H1 (cell line): ENCODE results near the gene MMP24. TPM values are rescaled to one million over a fixed set of nuclear protein-coding genes. Genes with fewer than 3 reads are reported as not detected.

Experiments used
- MAFK ChIP-seq: IDR thresholded peaks from 2 replicates; pipeline ENCODE4 v1.6.1; 2012; ENCODE audit warnings: low read depth, mild to moderate bottlenecking, improper control_type of control experiment, low read length
- polyA plus RNA-seq, 7 experiments: library from polyadenylated mRNA; depleted of rRNA in 3 of 7; stranded (reverse) in 5 of 7; unstranded in 2 of 7; fragments of >200 nt in 5 of 7; fragments of 200-250 nt in 2 of 7; gene quantifications; 1 replicate in 5 of 7; 2 replicates in 1 of 7; 4 replicates in 1 of 7; pipeline versions ENCODE4 v1.2.1 to v1.2.3, GENCODE V29; 2011 to 2013; ENCODE audit warnings: missing spikeins in 2 of 7, mixed read lengths in 2 of 7
- total RNA-seq: library from RNA; stranded (reverse); fragmentation: NEBNext Ultra II Directional; extraction: Animal tissue kit (Norgen Biotek cat#: 25700); gene quantifications from 2 replicates; pipeline ENCODE4 v1.2.1, GENCODE V29; 2021
- TF ChIP-seq, protein P1 (sequence below): fragments of 300-600 bp; sonication (generic); IDR thresholded peaks from 2 replicates; pipeline ENCODE4 v1.7.1; 2012; ENCODE audit warnings: low read length, moderate library complexity, mild to moderate bottlenecking, inconsistent platforms; ENCODE audit not compliant: insufficient replicate concordance

MMP24 gene
- total and polyA plus RNA-seq, 2 of the 8 experiments (the other 6 are each of a cell fraction or from before 2014, with no cell fraction given): 18.8 to 21.4 TPM

DNA sequence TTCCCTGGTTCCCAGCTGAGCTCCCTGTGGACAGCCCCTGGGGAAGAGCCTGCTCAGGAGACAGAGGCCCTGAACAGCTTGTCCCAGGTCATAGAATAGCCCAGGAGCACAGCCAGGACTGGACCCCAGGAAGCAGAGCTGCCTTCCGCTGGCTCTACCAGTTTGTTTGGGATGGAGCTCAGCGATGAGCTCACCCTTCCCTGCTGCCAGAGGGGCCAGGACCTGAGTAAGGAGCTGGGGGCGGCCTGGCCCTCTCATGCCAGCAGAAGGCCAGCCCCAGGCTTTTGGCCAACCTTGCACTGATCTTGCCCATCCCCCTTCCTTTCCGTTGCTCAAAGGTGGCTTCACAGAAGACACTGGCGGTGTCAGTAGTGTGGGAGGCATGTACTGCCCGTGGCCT, 33.9 kb downstream of the MMP24 start (continued):
- TF ChIP-seq, protein P1, sequence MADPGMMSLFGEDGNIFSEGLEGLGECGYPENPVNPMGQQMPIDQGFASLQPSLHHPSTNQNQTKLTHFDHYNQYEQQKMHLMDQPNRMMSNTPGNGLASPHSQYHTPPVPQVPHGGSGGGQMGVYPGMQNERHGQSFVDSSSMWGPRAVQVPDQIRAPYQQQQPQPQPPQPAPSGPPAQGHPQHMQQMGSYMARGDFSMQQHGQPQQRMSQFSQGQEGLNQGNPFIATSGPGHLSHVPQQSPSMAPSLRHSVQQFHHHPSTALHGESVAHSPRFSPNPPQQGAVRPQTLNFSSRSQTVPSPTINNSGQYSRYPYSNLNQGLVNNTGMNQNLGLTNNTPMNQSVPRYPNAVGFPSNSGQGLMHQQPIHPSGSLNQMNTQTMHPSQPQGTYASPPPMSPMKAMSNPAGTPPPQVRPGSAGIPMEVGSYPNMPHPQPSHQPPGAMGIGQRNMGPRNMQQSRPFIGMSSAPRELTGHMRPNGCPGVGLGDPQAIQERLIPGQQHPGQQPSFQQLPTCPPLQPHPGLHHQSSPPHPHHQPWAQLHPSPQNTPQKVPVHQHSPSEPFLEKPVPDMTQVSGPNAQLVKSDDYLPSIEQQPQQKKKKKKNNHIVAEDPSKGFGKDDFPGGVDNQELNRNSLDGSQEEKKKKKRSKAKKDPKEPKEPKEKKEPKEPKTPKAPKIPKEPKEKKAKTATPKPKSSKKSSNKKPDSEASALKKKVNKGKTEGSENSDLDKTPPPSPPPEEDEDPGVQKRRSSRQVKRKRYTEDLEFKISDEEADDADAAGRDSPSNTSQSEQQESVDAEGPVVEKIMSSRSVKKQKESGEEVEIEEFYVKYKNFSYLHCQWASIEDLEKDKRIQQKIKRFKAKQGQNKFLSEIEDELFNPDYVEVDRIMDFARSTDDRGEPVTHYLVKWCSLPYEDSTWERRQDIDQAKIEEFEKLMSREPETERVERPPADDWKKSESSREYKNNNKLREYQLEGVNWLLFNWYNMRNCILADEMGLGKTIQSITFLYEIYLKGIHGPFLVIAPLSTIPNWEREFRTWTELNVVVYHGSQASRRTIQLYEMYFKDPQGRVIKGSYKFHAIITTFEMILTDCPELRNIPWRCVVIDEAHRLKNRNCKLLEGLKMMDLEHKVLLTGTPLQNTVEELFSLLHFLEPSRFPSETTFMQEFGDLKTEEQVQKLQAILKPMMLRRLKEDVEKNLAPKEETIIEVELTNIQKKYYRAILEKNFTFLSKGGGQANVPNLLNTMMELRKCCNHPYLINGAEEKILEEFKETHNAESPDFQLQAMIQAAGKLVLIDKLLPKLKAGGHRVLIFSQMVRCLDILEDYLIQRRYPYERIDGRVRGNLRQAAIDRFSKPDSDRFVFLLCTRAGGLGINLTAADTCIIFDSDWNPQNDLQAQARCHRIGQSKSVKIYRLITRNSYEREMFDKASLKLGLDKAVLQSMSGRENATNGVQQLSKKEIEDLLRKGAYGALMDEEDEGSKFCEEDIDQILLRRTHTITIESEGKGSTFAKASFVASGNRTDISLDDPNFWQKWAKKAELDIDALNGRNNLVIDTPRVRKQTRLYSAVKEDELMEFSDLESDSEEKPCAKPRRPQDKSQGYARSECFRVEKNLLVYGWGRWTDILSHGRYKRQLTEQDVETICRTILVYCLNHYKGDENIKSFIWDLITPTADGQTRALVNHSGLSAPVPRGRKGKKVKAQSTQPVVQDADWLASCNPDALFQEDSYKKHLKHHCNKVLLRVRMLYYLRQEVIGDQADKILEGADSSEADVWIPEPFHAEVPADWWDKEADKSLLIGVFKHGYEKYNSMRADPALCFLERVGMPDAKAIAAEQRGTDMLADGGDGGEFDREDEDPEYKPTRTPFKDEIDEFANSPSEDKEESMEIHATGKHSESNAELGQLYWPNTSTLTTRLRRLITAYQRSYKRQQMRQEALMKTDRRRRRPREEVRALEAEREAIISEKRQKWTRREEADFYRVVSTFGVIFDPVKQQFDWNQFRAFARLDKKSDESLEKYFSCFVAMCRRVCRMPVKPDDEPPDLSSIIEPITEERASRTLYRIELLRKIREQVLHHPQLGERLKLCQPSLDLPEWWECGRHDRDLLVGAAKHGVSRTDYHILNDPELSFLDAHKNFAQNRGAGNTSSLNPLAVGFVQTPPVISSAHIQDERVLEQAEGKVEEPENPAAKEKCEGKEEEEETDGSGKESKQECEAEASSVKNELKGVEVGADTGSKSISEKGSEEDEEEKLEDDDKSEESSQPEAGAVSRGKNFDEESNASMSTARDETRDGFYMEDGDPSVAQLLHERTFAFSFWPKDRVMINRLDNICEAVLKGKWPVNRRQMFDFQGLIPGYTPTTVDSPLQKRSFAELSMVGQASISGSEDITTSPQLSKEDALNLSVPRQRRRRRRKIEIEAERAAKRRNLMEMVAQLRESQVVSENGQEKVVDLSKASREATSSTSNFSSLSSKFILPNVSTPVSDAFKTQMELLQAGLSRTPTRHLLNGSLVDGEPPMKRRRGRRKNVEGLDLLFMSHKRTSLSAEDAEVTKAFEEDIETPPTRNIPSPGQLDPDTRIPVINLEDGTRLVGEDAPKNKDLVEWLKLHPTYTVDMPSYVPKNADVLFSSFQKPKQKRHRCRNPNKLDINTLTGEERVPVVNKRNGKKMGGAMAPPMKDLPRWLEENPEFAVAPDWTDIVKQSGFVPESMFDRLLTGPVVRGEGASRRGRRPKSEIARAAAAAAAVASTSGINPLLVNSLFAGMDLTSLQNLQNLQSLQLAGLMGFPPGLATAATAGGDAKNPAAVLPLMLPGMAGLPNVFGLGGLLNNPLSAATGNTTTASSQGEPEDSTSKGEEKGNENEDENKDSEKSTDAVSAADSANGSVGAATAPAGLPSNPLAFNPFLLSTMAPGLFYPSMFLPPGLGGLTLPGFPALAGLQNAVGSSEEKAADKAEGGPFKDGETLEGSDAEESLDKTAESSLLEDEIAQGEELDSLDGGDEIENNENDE: no peak
- TF ChIP-seq MAFK: no peak
